ENCODE data around the gene XPC. TPM values are rescaled to one million over a fixed set of nuclear protein-coding genes. Genes with fewer than 3 reads are reported as not detected.
"Not testable (repeated sequence)": the region's sequence is repeated elsewhere in the genome, so short reads cannot be mapped to it uniquely, and the experiment has no call there.

Gene XPC
- total RNA-seq: 34.7 TPM

DNA sequence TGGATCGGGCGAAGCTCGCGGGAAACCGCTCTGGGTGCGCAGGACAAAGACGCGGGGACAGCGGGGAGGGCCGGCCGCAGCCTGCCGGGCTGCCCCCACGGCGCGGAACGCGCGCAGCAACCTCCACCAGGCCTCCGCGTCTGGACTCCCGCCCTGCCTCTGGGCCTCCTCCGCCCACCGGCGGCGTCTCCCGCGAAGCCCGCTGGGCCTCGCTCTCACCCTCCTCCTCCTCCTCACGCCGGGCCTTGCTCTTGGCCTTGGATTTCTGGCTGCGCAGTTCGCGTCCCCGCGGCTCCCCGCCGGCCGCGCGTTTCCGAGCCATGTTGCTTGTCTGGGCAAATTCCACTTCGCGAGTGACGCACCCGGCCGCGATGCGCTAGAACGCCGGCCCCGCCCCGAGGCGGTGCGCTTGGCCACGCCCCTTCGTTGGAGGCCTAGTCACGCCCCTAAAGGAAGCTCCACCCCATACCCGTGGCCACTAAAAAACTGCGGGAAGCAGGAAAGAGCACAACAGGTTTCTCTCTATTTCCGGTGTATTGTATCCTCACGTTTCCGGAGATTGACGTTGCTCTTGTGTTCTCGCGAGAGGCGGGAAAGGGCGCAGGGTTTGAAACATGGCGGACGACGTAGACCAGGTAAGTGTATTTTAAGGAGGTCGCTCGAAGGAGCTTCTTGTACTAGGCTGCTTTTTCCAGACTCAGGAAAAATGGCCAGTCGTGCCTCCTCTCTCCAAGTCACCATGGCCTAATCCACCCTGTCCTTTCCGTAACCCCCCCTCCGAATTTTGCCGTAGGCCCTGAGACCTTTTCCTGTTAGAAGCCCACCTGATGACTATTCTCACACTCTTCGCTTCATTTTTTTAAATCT lies at the start of gene XPC, which contains the start of gene LSM3:
TSS of gene XPC (minus strand) at position 355 of the 867 bp plus-strand sequence. CDS start at position 322, 33 bp downstream.
TSS of gene LSM3 (plus strand) at position 571 of the 867 bp plus-strand sequence. CDS start at position 615, 44 bp downstream.
- peak; percentile 94 to 99 (median 97) for DNase-seq (ENCODE audit: low read depth in 2 of 3, low spot score in 2 of 3)

GRCh38 chr3:14227856-14228255 lies 49.5 kb upstream of the XPC start:
- DNase-seq (ENCODE audit: low read depth in 2 of 3, low spot score in 2 of 3): no peak

DNA sequence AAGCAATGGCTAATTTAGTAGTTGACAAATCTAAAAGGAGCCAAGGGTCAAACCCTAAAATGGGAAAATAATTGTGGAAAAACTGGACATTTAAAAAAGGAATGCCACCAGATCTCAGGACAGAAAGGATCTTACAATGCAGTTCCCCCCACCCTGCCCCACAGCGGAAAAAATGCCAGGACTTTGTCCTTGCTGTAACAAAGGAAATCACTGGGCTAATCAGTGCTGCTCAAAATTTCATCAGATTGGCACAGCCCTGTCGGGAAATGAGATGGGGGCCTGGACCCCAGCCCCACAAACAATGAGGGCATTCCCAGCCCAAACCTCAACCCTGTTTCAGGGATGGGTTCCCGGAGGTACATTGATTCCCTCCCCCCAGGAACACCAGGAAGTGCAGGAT lies 48.0 kb upstream of the XPC start:
- not testable (repeated sequence) for DNase-seq (ENCODE audit: low read depth in 2 of 3, low spot score in 2 of 3)

- no peak for DNase-seq (ENCODE audit: low read depth in 2 of 3, low spot score in 2 of 3)
Observed at GRCh38 chr3:14225421-14225820, 47.0 kb upstream of the XPC start.

- no peak for DNase-seq (ENCODE audit: low read depth in 2 of 3, low spot score in 2 of 3)
Observed at GRCh38 chr3:14224895-14225294, 46.5 kb upstream of the XPC start.

- no peak for DNase-seq (ENCODE audit: low read depth in 2 of 3, low spot score in 2 of 3)
Observed at GRCh38 chr3:14223595-14223994, 45.2 kb upstream of the XPC start.

GRCh38 chr3:14222900-14223594 lies 44.6 kb upstream of the XPC start:
- no peak for DNase-seq (ENCODE audit: low read depth in 2 of 3, low spot score in 2 of 3)

- no peak for DNase-seq (ENCODE audit: low read depth in 2 of 3, low spot score in 2 of 3)
Observed at GRCh38 chr3:14222457-14222856, 44.1 kb upstream of the XPC start.

- DNase-seq (ENCODE audit: low read depth in 2 of 3, low spot score in 2 of 3): no peak
Observed at GRCh38 chr3:14221902-14222301, 43.5 kb upstream of the XPC start.

DNA sequence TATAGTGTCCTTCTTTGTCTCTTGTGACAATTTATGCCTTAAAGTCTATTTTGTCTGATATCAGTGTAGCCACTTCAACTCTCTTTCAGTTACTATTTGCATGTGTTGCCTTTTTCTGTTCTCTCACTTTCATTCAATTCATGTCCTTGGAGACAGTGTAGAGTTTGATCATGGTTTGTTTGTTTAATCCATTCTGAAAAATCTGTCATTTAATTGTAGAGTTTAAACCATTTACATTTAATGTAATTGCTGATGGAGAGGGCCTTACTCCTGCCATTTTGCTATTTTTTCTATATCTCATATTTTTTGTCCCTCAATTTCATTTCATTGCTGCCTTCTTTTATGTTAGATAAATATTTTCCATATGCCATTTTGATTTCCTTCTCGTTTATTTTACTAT lies 42.5 kb upstream of the XPC start:
- no peak for DNase-seq (ENCODE audit: low read depth in 2 of 3, low spot score in 2 of 3)

DNA sequence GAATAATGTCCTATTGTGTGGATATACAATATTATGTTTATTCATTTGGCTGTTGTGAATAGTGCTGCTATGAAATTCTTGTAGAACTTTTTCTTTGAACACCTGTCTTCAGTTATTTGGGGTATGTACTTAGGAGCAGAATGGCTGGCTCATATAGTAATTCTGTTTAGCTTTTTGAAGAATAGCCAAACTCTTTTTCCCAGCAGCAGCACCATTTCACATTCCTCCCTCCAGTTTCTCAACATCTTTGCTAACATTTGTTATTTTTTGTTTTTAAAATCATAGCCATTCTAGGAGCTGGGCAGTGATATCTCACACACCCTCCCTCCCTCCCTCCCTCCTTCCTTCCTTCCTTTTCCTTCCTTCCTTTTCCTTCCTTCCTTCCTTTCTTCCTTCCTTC lies 40.0 kb upstream of the XPC start:
- DNase-seq (ENCODE audit: low read depth in 2 of 3, low spot score in 2 of 3): no peak

DNA sequence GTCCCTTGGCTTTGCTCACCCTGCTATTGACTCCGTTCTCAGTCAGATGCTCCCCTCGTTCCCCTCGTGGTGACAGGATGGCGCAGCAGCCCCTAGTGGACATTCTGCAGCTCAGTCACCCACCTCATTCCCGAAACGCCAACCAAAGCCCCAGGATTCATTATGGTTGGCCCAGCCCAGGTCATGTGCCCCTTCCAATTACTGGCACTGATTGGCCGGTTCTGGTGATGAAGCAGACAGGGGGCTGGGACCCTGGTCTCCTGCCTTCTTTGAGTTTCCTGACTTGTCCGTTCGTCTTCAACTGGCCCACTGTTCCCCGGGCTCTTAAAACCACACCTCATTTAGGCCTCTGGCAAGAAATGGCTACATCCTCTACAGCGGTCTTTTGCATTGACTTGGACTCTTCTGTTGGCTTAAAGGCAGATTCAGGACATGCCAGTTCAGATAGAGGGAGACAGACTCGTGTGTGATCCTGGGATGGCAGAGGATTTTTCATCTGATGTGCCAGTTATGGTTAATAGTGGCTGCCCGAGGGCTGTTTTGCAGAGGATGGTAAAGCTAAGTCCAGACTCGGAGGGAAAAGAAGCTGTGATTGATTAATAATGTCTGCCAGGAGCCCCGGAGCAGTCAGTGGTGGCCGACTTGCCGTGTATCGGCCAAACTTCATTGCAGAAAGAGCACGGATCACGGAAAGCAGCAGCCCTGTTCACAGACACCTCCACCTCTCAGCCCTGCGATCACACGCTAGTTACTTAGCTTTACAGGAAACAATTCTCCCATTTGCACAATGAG lies 38.1 kb upstream of the XPC start:
- DNase-seq (ENCODE audit: low read depth in 2 of 3, low spot score in 2 of 3): peak in 2 of 3 donors; percentile 38 to 91

- DNase-seq (ENCODE audit: low read depth in 2 of 3, low spot score in 2 of 3): no peak
Observed at GRCh38 chr3:14214764-14215163, 36.4 kb upstream of the XPC start.

DNA sequence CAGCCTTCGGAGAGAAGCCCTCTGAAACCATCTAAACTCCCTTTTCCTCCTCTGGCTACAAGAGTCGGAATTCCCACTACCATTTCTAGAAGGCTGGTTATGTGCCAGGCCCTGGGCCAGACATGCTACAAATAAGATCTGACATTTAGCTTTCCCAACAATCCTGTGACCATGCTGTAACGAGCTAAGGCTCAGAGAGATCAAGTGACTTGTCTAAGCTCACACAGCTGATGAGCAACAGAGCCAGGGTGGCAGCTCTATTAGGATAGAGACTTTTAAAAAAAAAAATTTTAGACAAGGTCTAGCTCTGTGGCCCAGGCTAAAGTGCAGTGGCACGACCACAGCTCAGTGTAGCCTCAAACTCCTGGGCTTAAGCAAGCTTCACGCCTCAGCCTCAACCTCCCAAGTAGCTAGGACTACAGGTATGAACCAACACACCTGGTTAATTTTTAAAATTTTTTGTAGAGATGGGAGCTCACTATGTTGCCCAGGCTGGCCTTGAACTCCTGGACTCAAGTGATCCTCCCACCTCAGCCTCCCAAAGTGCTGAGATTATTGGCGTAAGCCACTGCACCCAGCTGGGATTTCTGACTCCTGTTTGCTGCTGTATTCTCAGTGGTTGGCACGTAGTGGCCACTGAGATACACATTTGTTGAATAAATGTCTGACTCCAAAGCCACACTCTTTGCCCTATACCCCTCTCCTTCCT lies 34.8 kb upstream of the XPC start:
- DNase-seq (ENCODE audit: low read depth in 2 of 3, low spot score in 2 of 3): no peak

DNA sequence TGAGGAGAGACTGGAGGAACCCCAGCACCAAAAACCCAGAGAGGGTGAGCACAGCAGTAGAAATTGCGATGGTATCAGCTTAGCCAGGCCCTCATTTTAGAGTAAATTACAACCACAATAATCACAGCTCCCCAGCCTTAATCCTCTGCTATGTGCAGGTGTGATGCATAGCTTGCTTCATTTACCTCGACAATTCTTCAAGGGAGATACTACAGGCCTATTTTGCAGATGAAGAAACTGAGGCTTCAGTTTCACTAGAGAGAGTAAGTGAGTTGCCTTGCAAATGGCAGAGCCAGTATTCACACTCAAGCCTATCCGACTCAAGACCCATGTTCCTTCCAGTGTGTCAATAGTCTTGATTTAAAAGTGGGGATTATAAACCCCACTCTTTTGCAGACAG lies 33.6 kb upstream of the XPC start:
- DNase-seq (ENCODE audit: low read depth in 2 of 3, low spot score in 2 of 3): no peak

- no peak for DNase-seq (ENCODE audit: low read depth in 2 of 3, low spot score in 2 of 3)
Observed at GRCh38 chr3:14211621-14212020, 33.2 kb upstream of the XPC start.

- DNase-seq (ENCODE audit: low read depth in 2 of 3, low spot score in 2 of 3): no peak
Observed at GRCh38 chr3:14210843-14211594, 32.6 kb upstream of the XPC start.

GRCh38 chr3:14210290-14210688 lies 31.9 kb upstream of the XPC start:
- no peak for DNase-seq (ENCODE audit: low read depth in 2 of 3, low spot score in 2 of 3)

GRCh38 chr3:14209581-14210289 lies 31.3 kb upstream of the XPC start:
- DNase-seq (ENCODE audit: low read depth in 2 of 3, low spot score in 2 of 3): no peak
